ENCODE data around the gene SLAMF1.

Gene SLAMF1

GRCh38 chr1:160622501-160623226 lies 24.2 kb downstream of the SLAMF1 start:
- no peak for DNase-seq

- peak; percentile 23 to 56 for DNase-seq
Measured at GRCh38 chr1:160621633-160622413, 25.0 kb downstream of the SLAMF1 start.

- DNase-seq: no peak
Measured at GRCh38 chr1:160620942-160621632, 25.8 kb downstream of the SLAMF1 start.

- DNase-seq: no peak
Measured at GRCh38 chr1:160619742-160620277, 27.0 kb downstream of the SLAMF1 start.

- peak; percentile 41 to 69 for DNase-seq
Measured at GRCh38 chr1:160618763-160619274, 28.0 kb downstream of the SLAMF1 start.

GRCh38 chr1:160618327-160618726 lies 28.5 kb downstream of the SLAMF1 start:
- no peak for DNase-seq

GRCh38 chr1:160615660-160616059 lies 31.2 kb downstream of the SLAMF1 start:
- DNase-seq: no peak

GRCh38 chr1:160614410-160614809 lies 32.4 kb downstream of the SLAMF1 start:
- no peak for DNase-seq

- no peak for DNase-seq
Measured at GRCh38 chr1:160612613-160613218, 34.1 kb downstream of the SLAMF1 start.

- no peak for DNase-seq
Measured at GRCh38 chr1:160610569-160611242, 36.1 kb downstream of the SLAMF1 start.

GRCh38 chr1:160608941-160609340 lies 37.9 kb downstream of the SLAMF1 start:
- DNase-seq: no peak

GRCh38 chr1:160608514-160608913 lies 38.3 kb downstream of the SLAMF1 start:
- no peak for DNase-seq

GRCh38 chr1:160608057-160608456 lies 38.8 kb downstream of the SLAMF1 start:
- DNase-seq: no peak

- no peak for DNase-seq
Measured at GRCh38 chr1:160607672-160608032, 39.2 kb downstream of the SLAMF1 start.

GRCh38 chr1:160607011-160607671 lies 39.7 kb downstream of the SLAMF1 start:
- DNase-seq: peak; percentile 84 to 89

- DNase-seq: no peak
Measured at GRCh38 chr1:160606611-160607010, 40.2 kb downstream of the SLAMF1 start.

- no peak for DNase-seq
Measured at GRCh38 chr1:160605792-160606479, 40.9 kb downstream of the SLAMF1 start.

- peak in 1 of 2 donors; percentile 29 for DNase-seq
Measured at GRCh38 chr1:160605205-160605604, 41.6 kb downstream of the SLAMF1 start.

GRCh38 chr1:160597705-160598104 lies 49.1 kb downstream of the SLAMF1 start:
- no peak for DNase-seq

- DNase-seq: no peak
Measured at GRCh38 chr1:160597051-160597450, 49.8 kb downstream of the SLAMF1 start.

- no peak for DNase-seq
Measured at GRCh38 chr1:160590488-160590887, 56.4 kb downstream of the SLAMF1 start.
